NK-92 treated with Interleukin-12 subunit alpha and Interleukin-12 subunit beta, amount 100 ng/mL, for 24 hours (cell line): Measurements from ENCODE around the gene SEL1L3.

Experiments
- DNase-seq: peaks from one replicate; lab custom pipeline; 2025; lab: John Stamatoyannopoulos, UW

The SEL1L3 gene

DNA sequence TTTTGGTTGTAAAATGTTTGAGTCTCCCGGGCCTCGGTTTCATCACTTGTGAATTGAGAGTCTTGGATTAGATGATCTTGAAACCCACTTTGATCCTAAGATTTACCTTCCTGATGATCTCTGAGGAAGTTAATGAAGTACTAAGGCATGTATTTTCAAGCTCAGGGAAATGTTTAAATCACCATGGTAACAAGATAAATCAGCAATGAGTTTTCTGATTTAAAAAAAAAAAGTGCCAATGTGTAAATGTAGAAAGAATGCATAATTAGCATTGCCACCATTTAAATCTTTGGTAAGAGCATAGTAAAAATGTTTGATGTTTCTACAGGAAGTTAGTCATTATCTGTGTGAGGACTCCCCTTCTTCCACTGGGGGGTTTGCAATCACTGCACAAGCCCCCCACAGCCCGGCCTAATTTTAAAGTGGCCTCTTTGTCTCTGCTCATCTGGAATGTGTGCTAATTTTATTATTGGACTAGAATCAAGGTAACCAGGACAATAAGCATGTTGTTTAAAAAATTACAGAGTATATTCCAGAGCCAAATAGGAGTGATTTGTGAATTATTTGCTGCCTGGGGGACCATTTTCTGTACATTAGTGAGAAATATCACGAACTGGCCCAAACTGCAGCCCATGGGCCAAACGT, 113.5 kb downstream of the SEL1L3 start:
- no peak for DNase-seq

- DNase-seq, result no peak
Observed at GRCh38 chr4:25743971-25744370, 118.8 kb downstream of the SEL1L3 start.

DNA sequence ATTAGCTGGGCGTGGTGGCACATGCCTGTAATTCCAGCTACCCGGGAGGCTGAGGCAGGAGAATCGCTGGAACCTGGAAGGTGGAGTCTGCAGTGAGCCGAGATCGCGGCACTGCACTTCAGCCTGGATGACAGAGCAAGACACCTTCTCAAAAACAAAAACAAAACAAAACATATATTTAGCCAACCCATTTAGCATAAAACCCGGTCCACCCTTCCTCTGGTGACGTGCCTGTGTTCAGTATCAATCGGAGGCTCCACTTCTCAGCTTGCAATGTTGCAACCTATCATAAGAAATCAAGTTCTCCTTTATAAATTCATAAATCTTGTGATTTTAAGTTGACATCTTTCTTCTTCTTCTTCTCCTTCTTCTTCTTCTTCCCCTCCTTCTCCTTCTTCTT, 133.2 kb downstream of the SEL1L3 start:
- DNase-seq, result no peak

DNA sequence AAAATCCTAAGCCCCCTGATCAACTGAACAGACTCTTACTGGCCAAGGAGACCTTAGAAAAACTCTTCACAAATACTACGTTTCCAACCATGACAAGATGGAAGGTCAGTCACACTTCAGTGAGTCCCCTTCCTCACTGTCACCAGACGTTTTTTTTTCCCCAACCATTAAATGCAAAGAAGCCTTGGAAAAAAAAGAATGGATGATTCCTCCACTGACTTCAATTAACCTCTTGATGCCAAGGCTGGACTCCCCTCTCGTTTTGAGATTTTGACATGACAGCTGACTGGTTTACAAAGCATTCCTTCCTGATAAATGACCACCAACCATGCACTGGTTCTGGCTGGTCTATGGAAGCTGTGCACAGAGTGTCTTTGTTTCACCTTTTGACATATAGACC, 133.9 kb downstream of the SEL1L3 start:
- DNase-seq, result no peak

DNA sequence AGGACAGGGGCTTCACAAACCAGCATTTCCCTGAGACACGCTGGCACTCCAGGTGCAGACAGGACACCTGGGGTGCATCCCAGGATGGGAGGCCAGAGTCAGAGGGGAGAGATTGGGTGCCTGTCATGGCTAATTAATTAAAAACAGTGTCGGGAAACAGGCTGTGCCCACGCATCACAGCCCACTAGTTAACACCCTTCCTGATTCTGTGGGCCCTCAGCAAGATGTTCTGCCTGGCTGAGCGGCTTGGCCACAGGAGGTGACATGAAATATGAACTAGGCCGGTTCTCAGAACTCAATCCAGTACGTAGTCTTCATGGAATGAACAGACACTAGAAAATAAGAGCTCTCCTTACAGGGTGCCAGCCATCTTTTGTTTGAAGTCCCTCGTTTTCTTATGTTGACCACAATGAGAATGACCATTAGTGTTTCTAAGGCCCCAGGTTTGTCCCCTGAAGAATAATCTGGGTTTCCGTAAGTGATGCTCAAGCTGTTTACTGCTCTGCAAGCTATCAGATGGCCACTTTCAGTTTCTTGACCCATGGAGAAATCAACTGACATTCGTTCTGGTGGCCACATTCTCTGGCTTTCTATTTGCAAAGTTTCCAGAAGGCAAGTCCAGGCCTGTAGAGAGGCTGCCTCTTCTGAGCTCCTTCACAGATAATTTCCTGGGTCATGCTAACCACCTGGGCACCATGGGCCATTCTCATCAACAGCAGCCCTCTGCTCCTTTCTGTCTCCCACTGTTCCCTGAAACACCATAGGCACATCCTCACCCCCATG, 134.9 kb downstream of the SEL1L3 start:
- no peak for DNase-seq

GRCh38 chr4:25725870-25726269, 136.9 kb downstream of the SEL1L3 start:
- no peak for DNase-seq

DNA sequence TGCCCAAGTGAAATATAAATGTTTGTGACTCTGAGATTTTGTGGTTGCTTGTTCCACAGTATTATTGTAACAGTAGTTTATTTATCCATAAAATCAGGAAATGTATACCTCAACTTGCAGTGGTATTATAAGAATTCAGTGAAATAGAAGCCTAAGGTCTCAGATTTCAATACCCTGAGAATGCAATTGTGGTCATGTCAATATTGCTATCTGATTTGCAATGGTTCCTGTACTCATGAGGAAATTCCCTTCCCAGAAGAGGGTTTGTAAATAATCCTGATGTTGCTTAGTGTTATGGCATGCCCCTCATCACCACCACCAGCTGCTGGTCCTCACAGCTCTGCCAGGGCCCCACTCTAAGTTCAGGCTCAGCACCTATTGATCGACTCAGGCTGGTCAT, 139.4 kb downstream of the SEL1L3 start:
- no peak for DNase-seq

GRCh38 chr4:25722964-25723363, 139.8 kb downstream of the SEL1L3 start:
- DNase-seq, result no peak

GRCh38 chr4:25713812-25714211, 149.0 kb downstream of the SEL1L3 start:
- DNase-seq, result no peak

- no peak for DNase-seq
Observed at GRCh38 chr4:25712611-25713010, 150.2 kb downstream of the SEL1L3 start.

DNA sequence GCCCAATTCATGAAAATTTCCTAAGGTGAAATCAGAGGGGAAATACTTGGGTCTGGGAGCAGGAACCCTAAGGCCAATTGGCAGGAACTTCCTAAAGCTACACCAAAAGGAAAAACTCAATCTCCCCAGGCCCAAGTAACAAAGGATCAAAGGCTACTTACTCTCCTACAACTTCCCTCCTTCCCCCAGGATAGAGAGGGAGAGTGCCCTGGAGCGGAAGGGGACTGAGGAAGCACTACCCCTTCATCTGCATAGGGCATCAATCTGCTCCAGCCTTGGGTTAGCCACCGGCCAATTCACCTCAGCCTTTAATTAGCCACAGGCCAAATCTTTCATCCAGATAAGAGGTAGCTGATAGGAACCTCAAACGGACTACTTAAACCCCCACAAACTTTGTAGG, 152.2 kb downstream of the SEL1L3 start:
- DNase-seq, result no peak

- DNase-seq, result no peak
Observed at GRCh38 chr4:25704516-25704915, 158.3 kb downstream of the SEL1L3 start.

DNA sequence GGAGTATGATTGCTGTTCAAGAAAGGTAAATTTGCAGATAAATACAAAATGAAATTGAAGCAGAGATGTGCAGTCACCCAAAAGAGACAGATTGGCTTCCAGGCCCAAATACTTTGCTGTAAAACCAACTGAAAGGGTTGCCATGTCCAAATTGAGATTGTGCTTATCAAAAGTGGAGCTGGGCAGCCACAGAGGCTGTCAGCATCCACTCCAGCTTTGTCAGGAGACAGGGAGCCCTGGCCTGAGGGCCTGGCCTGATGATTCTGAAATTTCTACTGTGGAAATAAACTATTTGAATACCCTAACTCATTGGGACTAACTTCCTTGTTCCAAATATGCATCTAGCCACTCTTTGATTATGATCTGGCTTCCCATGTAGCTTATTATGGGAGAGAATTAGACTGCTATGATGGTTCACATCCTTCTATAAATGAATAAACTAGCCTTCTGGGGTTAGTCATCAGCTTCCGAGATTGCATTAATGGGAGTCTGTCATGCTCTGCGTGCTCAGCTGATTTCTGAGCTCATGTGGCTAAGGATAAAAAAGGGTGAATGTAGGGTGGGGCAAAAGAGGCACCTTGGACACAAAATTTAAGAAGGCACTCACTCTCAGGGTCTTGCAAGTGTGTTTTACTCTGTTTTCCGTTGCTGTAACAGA, 158.9 kb downstream of the SEL1L3 start:
- DNase-seq, result no peak

DNA sequence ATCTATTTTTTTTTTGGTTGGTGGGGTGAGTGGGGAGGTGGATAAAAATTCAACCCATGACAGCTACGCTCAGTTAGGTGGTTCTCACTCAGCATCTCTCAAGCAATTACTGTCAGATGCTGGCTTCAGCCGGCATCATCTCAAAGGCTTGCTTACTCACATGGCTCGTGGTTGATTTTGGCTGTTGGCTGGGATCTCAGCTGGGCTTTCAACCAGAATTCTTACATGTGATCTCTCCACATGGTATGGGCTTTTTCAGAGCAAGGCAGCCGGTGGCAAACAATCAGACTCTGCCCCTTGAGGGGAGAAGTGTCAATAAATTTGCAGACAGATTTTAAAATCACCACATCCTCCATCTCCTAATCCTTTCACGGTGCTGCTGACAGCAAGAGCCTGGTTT, 159.9 kb downstream of the SEL1L3 start:
- no peak for DNase-seq

GRCh38 chr4:25700661-25701060, 162.1 kb downstream of the SEL1L3 start:
- no peak for DNase-seq

DNA sequence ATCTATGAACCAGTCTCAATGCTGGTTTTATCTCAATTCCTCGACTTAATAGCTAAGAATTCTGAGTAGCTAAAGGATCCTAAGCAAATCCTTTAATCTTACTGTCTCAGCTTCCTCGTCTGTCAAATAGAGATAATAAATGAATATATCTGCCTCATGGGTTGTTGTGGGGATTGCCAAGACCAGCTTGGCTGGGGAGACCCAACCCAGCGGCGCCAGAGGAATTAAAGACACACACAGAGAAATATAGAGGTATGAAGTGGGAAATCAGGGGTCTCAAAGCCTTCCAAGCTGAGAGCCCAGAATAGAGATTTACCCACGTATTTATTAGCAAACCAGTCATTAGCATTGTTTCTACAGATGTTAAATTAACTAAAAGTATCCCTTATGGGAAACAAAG, 165.3 kb downstream of the SEL1L3 start:
- no peak for DNase-seq
